ENCODE measurements around the gene CCDC88C. TPM values are rescaled to one million over a fixed set of nuclear protein-coding genes. Genes with fewer than 3 reads are reported as not detected.

CCDC88C gene
- total RNA-seq, 1 donor from 2014 or later = 16.4 TPM

DNA sequence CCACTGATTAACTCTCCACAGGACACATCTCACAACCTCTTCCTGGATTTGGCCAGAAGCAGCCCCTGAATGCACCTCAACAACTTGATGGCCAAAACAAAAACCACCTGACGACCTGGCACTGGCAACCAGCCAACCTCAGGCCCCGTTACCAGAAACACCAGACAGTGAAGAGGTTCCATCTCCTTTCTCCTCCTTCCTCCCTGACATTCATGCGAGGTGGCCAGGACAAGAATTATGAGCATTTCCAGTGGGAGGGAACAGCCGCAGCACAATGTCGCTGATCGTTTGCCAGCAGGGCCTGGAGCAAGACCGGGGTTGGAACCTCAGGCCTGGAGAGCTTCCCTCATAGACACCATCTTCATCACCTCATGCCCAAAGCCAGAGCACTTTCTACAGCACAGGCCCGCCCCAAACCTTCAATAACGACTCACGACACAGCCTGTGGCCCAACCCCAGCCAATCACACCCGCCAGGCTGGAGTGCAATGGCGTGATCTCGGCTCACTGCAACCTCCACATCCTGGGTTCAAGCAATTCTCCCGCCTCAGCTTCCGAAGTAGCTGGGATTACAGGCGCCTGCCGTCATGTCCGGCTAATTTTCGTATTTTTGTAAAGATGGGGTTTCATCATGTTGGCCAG is 48.7 kb downstream of the CCDC88C start:
- TF ChIP-seq, protein P1, sequence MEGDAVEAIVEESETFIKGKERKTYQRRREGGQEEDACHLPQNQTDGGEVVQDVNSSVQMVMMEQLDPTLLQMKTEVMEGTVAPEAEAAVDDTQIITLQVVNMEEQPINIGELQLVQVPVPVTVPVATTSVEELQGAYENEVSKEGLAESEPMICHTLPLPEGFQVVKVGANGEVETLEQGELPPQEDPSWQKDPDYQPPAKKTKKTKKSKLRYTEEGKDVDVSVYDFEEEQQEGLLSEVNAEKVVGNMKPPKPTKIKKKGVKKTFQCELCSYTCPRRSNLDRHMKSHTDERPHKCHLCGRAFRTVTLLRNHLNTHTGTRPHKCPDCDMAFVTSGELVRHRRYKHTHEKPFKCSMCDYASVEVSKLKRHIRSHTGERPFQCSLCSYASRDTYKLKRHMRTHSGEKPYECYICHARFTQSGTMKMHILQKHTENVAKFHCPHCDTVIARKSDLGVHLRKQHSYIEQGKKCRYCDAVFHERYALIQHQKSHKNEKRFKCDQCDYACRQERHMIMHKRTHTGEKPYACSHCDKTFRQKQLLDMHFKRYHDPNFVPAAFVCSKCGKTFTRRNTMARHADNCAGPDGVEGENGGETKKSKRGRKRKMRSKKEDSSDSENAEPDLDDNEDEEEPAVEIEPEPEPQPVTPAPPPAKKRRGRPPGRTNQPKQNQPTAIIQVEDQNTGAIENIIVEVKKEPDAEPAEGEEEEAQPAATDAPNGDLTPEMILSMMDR (conservative IDR thresholded peaks at IDR 0.05; ENCODE audit: low read depth, low read length) = no peak
- no peak for DNase-seq (ENCODE audit: low read depth)
- no peak overlapping the region for H3K4me3 ChIP-seq (ENCODE audit: low read depth, low read length)

DNA sequence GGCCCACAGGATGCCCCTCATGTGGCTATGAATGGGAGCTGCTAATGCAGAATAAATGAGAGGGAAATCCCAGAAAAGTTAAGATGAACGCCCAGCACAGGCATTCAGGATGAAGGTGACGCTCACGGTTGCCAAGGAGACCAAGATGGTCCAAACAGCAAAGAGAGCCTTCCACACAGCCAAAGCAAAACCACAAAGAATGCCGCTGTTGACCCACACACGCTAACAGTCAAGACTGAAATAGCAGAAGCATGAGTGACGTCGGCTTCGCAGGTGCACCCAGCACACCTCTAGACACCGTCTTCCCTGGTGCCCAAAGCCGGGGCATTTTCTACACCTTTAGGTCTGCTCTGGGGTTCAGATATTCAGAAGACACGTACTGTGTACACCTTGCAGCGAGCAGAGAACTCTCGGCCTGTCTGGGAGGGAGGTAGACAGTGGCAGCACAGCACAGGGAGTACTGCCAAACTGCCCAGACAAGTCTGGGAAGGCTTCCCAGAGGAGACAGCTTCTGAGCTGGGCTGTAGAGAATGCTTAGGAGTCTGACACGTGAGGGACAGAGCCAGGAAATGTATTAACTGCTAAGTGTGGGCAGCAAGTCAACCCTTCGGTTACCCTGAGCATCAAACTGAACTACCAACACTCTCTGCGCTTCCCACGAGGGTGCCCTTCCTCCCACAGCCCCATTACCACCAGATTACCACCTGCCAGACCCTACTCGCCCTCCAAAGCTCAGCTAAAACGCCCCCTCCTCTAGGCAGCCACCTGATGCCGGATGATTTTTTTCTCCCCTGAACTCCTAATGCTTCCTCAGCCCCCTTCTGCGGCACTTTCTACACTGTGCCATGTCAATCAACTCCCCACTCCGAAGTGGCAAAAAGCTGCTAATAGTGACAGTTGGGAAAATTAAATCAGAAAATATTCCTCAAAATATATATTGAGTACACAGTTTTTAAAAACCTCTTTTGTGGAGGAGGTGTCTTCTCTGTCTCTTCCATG is 50.1 kb downstream of the CCDC88C start:
- DNase-seq (ENCODE audit: low read depth) = peak; percentile 25
- TF ChIP-seq, protein P1 (conservative IDR thresholded peaks at IDR 0.05; ENCODE audit: low read depth, low read length) = no peak
- no peak overlapping the region for H3K4me3 ChIP-seq (ENCODE audit: low read depth, low read length)

DNA sequence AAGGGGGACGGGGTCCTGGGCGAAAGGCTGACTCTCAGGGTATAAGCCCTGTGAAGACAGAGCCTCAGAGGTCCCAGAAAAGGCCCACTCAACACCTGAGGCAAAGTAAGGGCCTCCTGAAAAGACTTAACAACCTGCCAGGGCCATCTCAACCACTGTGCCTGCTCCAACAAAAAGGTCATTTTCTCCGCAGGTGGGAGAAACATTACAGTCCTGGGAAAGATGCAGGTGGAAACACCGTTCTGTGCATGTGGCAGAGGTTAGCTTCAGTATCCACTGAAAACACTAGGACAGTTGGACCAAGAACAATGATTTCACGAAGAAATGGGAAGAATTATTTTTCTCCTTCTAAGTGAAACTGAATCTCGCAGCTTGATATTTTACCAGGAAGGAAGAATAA is 50.9 kb downstream of the CCDC88C start:
- TF ChIP-seq, protein P1 (conservative IDR thresholded peaks at IDR 0.05; ENCODE audit: low read depth, low read length) = no peak
- no peak overlapping the region for H3K4me3 ChIP-seq (ENCODE audit: low read depth, low read length)

DNA sequence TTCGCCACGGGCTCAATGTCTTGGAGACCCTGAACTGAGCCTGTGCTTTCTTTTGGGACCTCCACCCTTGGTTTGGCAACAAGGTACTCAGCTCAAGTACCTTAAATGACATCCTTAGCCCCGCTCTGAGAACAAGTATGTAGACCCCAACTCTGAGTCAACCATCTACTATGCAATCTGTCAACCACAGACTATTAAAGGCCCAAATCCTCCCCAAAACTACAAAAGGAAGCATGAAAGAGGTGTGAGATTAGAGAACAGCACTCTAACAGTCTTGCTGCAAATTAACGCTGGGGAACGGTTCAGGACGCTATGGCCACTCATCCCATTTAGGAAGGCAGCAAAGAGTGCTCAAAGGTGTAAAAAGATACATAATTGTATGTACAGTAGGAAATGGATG is 52.1 kb downstream of the CCDC88C start:
- TF ChIP-seq, protein P1 (conservative IDR thresholded peaks at IDR 0.05; ENCODE audit: low read depth, low read length) = no peak
- no peak overlapping the region for H3K4me3 ChIP-seq (ENCODE audit: low read depth, low read length)
- DNase-seq (ENCODE audit: low read depth) = no peak

More for the DNA sequence above, 50.9 kb downstream of the CCDC88C start:
- DNase-seq (ENCODE audit: low read depth) = no peak

DNA sequence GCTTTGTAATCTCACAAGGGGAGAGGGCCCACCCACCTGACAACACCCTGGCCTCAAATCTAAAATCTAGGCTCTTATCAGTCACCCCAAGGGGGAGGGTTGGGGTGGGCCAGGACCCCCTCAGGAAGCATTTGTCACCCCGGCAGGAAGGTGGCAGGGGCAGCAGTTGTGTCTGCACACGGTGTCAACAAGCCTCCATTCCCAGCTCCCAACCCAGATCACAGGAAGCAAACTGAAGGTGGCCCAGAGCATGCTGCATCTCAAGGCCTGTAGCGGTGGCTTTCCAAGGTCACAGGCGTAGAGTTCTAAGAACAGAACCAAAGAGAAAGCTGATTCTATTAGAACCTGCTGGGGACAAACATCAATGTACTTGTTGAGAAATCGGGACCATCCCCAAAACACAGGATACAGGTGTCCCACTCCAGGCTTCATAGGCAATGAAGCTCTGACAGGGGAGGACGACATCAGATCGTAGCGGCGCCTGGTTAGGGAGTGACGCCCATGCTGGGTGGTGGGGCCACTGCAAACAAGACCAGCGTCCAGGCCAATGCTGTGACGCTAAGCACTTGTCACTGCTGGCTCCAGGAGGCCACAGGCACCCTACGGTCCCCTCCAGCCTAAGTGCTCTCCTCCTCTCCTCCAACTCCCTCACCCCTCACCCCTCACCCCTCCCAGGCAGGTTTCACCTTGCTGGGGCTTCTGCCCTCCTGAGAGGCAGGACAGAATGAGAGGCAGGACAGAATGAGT is 52.9 kb downstream of the CCDC88C start:
- TF ChIP-seq, protein P1 (conservative IDR thresholded peaks at IDR 0.05; ENCODE audit: low read depth, low read length) = no peak
- DNase-seq (ENCODE audit: low read depth) = no peak
- H3K4me3 ChIP-seq (ENCODE audit: low read depth, low read length) = no peak overlapping the region

DNA sequence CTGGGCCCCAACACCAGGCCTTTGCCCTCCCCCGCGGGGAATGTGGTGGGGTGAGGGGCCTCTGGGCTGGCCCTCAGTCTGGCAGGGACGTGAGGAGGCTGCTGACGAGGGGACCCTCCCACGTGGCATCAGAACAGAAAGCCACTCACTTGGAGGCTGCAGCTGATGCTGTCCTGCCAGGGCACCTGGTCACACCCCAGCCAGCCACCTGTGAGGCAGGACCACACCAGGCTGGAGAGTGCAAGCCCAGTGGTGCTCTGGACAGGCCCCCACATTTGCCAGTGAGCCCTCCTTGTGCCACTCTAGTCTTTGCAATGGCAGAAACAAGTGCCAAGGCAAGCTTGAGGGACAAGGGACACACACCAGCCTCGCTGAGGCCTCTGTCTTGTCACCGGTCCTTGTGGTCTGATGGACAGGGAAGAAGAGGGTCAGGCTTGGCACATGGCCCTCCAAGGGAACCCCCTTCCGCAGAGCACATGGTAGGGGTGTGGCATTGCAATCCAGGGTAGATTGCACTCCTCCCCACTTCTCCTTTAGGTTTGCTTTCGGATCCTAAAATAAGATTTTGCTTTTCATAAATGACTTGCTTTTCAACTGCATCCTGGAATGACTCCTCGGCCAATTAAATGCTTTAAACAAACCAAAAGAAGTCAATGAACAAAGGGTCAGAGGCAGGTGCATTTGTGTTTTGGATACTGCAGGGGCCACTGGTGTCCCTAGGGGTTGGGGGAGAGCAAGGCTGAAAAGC is 53.7 kb downstream of the CCDC88C start:
- TF ChIP-seq, protein P1 (conservative IDR thresholded peaks at IDR 0.05; ENCODE audit: low read depth, low read length) = no peak
- no peak overlapping the region for H3K4me3 ChIP-seq (ENCODE audit: low read depth, low read length)
- DNase-seq (ENCODE audit: low read depth) = no peak
